HG03280 (cell line): ENCODE measurements around the gene TSPAN13.

Source experiments
- ATAC-seq: cut with Tn5 transposase; IDR thresholded peaks from one replicate; pipeline ENCODE4 v1.9.1; 2021; ENCODE audit warnings: mild to moderate bottlenecking, moderate library complexity; ENCODE audit not compliant: unreplicated experiment

Gene TSPAN13

DNA sequence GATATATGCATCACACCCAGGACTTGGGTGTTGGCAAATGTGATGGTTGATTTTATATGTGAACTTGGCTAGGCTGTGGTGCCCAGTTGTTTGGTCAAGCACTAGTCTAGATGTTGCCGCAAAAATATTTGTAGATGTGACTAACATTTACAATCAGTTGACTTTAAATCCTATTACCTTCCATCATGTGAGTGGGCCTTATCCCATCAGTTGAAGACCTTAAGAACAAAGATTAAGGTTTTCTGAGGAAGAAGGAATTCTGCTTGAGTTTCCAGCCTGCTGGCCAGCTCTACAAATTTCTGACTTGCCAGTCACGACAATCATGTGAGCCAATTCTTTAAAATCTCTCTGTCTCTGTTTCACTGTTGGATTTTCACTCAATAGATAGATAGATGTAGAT, 20.3 kb downstream of the TSPAN13 start:
- ATAC-seq, result no peak

DNA sequence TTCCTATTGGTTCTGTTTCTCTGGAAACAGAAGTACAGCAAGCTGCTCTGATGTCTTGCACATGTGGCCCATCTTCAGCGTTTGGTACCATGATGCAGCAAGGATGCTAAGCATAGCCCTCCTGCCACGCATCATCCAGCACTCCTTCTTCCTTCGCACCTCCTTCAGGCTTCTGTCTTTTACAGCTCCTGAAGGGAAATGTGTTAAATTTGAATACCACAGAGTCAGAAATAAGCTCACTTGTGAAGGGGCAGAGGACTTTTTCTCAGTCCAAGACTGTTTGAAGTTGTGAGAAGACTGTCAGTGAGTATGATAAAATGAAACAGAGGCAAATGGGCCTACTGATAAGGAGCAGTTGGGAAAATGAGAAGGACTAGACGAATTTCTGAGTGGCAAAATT, 20.7 kb downstream of the TSPAN13 start:
- no peak for ATAC-seq

DNA sequence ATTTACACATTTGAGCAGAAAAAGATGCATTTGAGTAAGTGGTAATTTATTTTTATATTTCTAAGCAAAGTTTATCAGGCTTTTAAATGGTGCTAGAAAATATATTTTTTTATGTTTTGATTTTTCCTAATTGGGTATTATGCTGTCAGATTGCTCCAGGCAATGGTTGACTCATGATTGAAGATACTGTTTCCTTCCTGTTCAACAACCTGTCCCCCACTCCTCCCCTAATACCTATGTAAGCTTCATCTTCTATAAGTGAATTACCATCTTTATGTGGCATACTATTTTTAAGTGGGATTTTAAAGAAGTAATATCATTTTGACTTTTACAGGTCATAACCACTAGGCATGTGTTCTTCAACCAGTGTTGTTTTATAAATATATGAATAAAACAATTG, 21.4 kb downstream of the TSPAN13 start:
- no peak for ATAC-seq

DNA sequence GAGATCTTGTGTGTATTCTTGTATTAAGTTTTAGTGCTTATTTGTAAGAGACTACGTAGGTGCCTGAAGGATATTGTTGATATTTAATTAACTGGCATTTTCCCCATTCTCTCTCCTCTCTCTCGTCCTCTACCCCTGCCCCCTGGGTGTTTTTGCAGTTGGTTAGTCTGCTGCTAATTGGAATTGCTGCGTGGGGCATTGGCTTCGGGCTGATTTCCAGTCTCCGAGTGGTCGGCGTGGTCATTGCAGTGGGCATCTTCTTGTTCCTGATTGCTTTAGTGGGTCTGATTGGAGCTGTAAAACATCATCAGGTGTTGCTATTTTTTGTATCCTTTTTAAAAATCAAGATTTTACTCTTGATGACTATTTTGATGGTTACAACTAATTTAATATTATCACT, 22.5 kb downstream of the TSPAN13 start:
- no peak for ATAC-seq

DNA sequence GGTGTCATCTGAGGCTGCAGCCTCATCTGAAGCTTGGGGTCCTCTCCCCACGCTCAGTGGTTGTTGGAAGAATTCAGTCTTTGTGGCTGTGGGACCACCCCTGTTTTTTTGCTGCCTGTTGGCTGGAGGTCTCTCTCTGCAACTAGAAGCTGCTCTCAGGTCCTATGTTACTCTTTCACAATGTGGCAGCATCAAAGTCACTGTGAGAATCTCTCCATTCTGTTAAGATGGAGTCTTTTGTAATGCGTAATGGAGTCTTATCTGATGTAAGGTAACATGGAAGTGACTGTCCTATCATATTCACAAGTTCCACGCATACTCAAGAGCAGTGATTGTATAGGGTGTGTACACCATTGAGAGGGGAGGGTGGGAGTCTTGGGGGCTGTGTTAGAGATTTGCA, 24.9 kb downstream of the TSPAN13 start:
- ATAC-seq, result no peak

DNA sequence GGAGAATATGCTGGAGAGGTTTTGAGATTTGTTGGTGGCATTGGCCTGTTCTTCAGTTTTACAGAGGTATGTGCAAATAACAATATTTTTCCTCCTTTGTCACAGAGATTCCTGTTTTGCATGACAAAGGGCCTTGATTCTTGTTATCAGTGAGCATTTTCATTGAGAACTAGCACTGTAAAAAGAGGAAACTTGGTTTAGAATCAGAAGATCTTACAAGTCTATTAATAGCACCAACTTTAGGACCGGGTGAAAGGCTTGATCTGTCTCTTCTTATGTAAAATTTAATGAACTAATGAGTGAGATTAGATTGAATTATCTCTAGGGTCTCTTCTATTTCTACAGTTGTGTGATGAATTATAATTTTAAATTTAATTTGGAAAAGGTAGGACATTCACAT, 25.5 kb downstream of the TSPAN13 start:
- ATAC-seq, result no peak

DNA sequence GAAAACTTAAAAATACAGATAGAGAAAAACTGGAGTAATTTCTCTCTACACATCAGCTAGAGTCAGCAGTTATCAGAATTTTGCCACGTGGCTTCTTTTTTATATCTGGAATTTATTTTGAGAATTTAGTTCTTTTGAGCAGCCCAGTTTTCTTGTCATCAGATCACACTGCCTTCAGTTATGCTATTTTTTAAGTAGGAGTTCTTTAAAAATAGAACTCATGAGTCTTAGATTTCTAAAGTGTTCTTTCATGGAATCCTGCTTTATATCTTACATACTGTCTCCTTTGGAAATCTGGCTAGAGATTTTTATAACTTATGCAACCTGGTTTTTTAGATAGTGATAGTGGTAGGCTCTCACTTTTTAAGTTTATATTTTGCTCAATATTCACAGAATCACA, 27.0 kb downstream of the TSPAN13 start:
- ATAC-seq, result no peak

DNA sequence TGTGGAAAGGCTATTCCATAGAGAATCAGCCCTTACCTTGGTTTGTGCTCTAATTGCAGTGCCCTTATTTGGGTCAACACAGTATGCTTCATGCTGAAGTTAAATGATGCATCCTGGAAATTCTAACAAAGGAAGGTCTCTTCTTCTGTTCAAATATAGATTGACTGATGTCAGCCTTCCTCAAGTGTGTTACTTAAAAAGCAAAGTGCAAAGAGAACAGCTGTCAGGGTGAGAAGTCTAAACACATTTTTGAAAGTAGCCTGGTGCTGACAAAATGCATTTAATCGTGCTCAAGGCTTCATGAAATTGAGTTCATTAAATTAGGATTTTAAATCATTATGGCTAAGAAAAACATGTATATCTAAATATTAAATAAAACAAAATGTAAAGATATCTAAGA, 31.8 kb downstream of the TSPAN13 start:
- no peak for ATAC-seq

DNA sequence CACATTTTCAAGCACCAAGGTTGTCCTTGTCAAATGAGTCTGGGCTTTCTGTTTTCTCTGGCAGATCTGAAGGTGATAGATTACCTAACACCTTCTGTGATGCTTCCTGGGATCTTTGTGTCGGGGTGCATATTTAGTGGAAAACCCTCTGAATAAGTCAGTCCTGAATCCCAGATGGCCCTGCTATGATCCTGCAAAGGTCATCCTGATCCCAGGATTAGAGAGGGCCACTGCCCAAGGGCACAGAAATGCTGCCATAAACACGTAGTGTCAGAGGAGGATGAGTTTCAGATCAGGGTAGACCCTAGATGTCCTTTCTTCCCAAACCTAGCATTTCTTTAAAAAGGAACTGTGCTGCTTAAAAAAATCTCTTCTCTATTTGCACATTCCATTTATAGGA, 32.3 kb downstream of the TSPAN13 start:
- no peak for ATAC-seq

DNA sequence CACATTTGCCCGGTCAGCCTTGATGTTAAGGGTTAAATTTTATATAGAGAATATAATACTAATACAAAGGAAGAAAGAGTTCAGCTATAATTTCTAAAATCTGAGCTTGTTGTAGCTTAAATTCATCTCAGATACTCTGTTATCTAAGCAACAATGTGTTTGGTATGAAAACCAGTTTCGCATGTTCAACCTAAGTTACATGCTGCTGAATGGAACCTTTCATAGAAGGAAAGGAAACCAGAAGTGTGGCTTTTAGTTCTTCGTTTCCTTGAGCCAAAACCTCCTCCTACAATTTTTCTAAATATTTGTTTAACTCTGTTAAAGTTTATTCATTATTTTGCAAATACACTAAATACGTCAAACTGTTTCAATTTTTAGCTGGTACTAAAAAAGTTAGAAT, 32.7 kb downstream of the TSPAN13 start:
- no peak for ATAC-seq

DNA sequence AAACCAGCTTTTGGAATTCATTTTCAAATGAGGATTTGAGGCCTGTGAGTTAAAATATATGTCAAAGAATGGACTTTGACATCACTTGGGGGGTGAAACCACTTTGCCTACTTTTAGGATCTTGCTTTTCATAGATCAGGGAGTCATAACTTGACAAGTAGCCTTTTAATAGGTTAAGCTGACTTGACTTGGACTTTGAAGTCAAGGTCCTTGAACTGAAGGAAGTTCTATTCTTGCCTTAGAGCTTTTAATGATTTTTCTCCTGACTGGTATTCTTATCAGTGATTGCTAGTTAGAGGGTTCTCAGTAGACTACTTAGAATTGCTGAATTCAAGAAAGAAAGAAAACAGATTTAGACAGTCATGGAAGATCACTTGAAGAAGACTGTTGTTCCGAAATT, 33.6 kb downstream of the TSPAN13 start:
- ATAC-seq, result no peak

DNA sequence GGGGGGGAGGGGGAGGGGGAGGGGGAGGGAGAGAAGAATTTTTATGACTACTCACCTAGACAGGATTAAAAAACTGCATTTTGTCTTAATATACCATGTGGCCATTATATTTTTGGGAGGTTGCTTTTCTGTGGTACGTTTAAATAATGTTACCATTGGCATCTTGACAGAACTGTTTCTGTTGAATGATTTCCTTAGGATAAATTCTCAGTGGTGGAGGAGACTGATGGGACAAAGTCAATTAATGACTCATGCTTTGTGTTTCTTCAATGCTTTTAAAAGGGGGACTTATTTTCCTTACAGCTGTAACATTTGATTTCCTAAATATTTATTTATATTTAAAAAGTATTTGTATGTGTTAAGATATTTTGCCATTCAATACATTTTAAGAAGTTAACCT, 37.5 kb downstream of the TSPAN13 start:
- ATAC-seq, result no peak

DNA sequence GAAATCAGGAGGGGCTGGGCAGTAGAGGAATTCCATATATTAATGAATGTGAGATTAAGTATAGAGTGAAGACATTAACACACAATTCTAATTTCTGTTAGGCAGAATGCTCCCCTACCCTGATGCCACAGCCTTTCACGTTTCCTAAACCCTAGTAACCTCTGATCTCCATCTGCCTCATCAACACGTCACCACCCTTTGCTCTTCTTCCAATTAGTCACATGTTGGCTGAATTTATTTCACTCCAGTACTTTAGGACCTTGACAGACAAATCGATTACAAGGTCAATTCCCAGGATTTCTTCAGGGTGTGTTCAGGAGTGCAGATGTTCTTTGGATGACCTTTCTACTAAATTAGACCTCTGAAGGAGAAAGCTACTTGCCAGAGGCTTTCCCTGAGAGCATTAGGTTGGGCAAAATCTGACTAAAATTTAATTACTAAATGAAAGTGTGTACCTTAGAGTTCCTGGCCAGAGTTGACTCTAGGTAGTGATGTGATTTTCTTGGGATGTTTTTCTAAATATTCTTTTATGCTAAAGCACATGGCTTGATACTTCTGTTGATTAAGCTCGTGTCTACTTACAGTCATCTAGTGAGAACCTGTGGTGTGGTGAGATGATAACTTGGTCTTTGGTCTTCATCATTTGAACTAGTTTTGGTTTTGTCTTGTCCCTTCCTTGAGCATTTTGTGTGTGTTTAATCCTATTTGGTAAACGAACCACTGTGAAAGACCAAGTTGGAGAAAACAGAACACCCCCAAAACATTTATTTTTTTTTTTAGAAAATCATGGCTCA, 38.5 kb downstream of the TSPAN13 start:
- no peak for ATAC-seq

DNA sequence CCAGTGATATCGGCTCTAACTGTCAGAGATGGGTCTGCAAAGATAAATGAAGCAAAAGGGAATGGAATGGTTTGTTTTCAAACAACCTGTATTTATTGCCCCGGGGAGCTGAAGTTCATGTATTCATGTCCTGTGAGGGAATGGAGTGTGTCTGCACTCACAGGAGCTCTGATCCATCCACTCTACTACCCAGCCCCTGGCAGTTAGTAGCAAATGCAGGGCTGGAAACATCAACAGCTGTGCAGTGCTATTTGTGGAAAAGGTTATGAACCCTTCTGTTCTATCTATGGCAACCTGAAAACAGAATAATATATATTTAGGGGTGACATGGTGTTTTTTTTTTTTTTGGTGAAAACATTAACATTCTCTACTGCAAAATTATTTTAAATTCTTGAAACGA, 41.4 kb downstream of the TSPAN13 start:
- no peak for ATAC-seq

DNA sequence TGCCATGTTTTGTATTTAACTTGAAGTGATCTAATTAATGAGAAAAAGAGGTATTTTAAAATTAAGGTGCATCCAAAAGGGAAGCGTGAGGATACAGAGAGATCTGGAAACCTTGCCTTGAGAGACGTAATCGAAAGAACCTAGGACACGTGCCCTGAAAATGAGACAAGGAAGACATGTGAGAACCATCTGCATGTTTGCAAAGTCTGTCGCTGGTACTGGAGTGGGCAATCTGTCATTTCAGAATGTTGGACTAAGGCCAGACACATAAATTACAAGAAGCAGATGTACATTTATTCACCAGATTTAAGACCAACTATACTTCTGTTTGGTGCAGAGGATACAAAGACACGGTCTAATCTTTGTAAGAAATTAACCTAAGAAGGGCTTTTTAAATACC, 42.1 kb downstream of the TSPAN13 start:
- no peak for ATAC-seq

DNA sequence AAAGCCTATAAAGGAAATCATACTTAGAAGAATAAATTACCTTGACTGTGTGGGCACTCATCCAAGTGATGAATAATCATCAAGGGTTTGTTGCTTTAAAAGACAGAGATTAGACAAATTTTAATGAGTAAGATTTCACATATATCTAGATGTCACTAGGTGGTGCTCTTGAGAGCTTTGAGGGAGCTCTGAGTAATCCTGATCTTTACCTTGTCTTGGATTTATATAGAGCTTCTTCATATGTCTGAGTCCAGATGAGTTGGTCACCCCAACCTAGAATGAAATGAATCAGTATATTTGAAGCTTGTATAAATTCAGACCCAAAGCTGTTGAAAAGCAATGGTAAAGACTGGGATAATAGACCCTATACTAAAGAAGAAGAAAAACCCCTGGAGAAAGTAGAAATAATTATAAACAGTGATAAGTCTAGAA, 47.6 kb downstream of the TSPAN13 start:
- ATAC-seq, result peak; percentile 74

DNA sequence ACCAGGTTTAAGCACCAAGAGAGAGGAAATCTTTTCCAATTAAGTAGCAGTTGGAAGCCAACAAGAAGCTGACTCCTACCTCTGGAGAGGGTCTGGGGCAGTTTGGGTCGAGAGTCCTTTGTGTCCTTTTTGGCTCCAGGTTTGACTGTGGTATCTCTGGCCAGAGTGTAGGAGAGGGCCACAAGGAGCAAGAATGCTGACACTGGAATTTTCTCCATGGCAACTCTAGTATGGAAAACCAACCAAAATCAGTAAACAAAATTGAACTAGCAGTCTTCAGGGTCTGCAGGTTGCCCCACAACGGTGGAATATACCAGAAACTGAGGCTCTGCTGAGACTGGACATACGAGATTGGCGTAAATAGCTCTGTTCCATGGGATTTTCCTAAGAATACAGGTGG, 48.0 kb downstream of the TSPAN13 start:
- no peak for ATAC-seq

DNA sequence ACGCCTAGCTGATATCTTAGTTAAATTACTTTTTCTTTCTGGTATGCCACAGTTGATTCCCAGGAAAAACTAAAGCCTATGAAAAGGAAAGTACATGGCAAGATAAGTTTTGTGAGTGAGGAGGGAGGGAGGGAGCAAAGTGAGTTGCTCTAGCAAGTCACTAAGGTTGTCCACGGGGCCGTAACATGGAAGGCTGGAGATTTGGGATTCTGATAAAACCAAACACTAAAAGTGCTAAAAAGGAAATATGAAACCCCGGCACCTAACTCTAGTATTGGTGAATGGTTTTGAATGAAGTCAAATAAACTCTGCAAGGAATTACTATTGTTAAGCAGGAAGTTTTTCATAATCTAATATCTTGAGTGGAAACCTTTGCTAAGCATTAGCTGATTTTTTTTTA, 49.6 kb downstream of the TSPAN13 start:
- no peak for ATAC-seq

DNA sequence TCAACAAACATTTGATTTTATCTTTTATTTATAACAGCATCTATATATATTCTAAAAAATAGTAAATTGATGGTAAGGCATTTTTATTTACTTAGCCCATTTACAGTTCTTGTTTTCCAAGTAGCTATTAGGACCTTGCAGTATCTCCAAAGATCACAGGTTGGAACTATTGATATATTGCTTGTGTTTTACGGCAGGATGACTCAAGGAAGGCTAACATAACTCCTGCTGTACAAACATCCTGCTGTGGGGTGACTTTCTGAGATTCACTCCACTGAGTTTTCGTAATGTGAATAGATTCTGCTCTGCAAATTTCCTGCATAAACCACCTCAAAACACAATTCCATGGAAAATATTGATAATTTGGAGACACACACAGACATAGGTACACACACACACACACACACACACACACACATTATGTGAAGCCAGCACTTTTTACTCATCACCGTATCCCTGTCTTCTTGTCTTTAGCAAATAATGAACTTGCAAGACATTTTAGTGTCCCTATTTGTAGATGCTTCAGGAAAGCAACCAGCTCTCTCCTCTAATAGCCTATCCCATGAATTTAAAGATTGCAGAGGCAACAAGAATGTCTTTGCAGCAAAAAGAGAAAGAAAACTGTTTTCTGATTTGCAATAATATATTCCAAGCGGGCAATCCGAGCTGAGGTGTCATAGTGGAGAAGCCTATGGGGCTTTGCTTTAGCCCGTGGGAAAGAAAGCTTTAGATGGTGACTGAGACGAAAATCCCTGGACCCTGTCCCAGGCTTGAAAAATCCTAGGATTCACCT, 50.5 kb downstream of the TSPAN13 start:
- no peak for ATAC-seq

DNA sequence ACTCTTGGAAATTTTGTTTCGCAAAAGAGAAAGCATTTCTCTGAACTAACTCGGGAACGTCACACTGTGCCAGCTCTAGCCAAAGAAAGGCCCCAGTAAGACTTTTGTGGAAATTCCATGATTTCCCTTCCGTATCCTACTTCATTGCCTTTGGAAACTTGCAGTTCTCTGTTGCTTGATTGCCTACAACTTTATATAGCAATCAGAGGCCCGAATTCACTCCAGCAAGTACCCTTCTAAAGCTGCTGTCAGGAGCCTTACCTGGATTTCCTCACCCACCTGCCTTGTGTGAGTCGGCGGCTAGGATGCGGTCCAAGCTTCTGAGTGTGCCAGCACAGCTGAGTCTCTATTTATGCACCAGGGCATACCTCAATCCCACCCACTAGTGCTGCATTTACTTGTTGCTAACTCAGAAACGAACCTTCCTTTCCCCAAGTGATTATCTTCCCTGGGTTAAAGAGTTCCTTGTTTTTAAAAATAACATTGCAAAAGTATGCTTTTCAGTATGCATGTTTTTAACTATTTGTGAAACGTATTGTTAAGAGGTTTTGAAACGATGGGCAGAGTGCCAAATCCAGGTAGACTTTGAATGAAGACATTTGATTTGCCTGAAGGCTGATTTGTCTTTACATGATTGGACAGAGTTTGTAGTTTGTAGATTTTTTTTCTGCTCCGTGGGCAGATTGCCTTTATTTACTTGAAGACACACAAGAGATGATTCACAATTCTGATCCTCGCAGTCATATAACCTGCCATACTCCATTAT, 51.3 kb downstream of the TSPAN13 start, which contains the start of gene AGR2:
TSS of gene AGR2 (minus strand) at position 326 of the 766 bp plus-strand sequence. CDS start 3,203 bp downstream, outside the sequence.
- no peak for ATAC-seq

DNA sequence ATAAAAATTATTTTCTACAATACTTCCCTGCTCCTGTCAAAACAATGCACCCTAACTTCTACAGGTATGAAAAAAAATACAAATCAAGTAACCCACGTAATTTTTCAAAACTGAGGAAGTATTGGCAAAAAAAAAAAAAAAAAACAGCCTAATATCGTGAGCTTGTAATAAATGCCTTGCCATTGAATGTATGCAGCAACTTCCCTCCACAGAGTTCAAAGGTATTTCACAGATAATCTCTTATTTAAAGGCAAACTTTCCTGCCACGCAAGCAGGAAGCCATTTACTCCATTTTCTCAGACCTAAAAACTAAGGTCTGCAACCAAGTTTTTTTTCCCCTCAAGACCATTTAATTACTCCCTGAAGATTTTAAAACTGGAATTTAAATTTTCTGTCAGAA, 51.9 kb downstream of the TSPAN13 start:
- ATAC-seq, result no peak

DNA sequence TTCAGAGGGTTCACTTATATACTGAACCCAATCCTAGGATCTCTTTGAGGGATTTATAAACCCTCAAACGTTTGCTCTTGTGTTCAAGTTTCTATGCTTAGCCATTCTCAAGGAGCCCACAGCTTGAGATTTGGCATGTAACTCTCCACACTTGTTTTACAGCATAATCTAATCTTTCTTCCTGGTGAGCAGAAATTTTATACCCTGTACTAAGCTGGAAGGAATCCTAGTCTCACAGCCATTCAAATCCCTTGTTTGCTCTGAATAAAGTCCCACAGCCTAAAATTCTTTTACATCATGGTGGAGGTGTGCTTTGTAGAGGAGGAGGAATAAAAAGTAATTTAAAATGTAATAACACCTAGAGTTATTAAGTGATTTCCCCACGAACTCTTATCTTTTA, 56.6 kb downstream of the TSPAN13 start:
- no peak for ATAC-seq
